Measurements from ENCODE around the gene TNNC2. TPM values are rescaled to one million over a fixed set of nuclear protein-coding genes. Genes with fewer than 3 reads are reported as not detected.

The TNNC2 gene
- total and polyA plus RNA-seq, 9 of the 15 experiments (the other 6 are each of a cell fraction or from before 2014, with no cell fraction given): not detected

GRCh38 chr20:45857114-45857881, 30.2 kb upstream of the TNNC2 start, which contains the start of the genes ACOT8 and ZSWIM3 (continued):
- peak in 1 of 2 experiments; percentile 98; a peak in 2 of 4 replicates for TF ChIP-seq MLLT1 (IDR thresholded peaks at IDR 0.05)
- peak; percentile 13 for TF ChIP-seq MAX (CRISPR knock-in tag; IDR thresholded peaks at IDR 0.05)
- peak in 2 of 3 experiments; percentile 41 to 78; a peak in 2 of 6 replicates for TF ChIP-seq ZBTB11 (CRISPR knock-in tag; IDR thresholded peaks at IDR 0.05)
- TF ChIP-seq PRMT5 (CRISPR knock-in tag; IDR thresholded peaks at IDR 0.05): no peak
- TF ChIP-seq CREM (IDR thresholded peaks at IDR 0.05; ENCODE audit: low read depth): peak; percentile 70
- peak; percentile 98 for TF ChIP-seq GABPA (tag; conservative IDR thresholded peaks at IDR 0.05; ENCODE audit: low read depth)
- TF ChIP-seq KDM5B (IDR thresholded peaks at IDR 0.05; ENCODE audit: insufficient replicate concordance, low read depth, low read length): peak; percentile 96
- TF ChIP-seq EP400 (IDR thresholded peaks at IDR 0.05): peak; percentile 65
- peak; percentile 84 for TF ChIP-seq POLR2A (conservative IDR thresholded peaks at IDR 0.05)
- peak; percentile 100 for TF ChIP-seq CEBPZ (IDR thresholded peaks at IDR 0.05; ENCODE audit: borderline replicate concordance, low read depth, low read length)
- 0 out of 2 replicates have a peak, but pooled peaks have one; percentile 25 for TF ChIP-seq ATF4 (CRISPR knock-in tag; IDR thresholded peaks at IDR 0.05)
- TF ChIP-seq STAT6 (CRISPR knock-in tag; IDR thresholded peaks at IDR 0.05): no peak
- peak; percentile 73 to 82; a peak in 3 of 4 replicates for TF ChIP-seq FOXK2 (conservative IDR thresholded peaks at IDR 0.05 in 1 of 2, IDR thresholded peaks at IDR 0.05 in 1 of 2; ENCODE audit: low read depth in 2 of 2)

All from K562 (cell line).